Colonic mucosa (tissue), 4 donors: ENCODE results near the gene GPRC5C. TPM values are rescaled to one million over a fixed set of nuclear protein-coding genes. Genes with fewer than 3 reads are reported as not detected.

ENCODE experiments used
- DNase-seq: peaks from one replicate; pipeline ENCODE4 v3.0.0-alpha.2; 2020
- H3K27ac ChIP-seq: fragments of 200-600 bp; one replicate; pipeline ENCODE4 v1.8.0; 2021
- H3K27me3 ChIP-seq: fragments of 200-600 bp; one replicate; pipeline ENCODE4 v1.8.0; 2021
- H3K36me3 ChIP-seq: fragments of 200-600 bp; one replicate; pipeline ENCODE4 v1.8.0; 2021
- H3K4me1 ChIP-seq: fragments of 200-600 bp; one replicate; pipeline ENCODE4 v1.8.0; 2021; ENCODE audit warnings: mild to moderate bottlenecking
- H3K4me3 ChIP-seq: fragments of 200-600 bp; one replicate; pipeline ENCODE4 v1.8.0; 2021
- H3K9ac ChIP-seq, 2 donors: one replicate each; pipeline ENCODE4 v1.7.0; 2013; ENCODE audit warnings: control low read depth in 2 of 2, low read depth in 2 of 2, low read length in 2 of 2
- H3K9me3 ChIP-seq: fragments of 200-600 bp; one replicate; pipeline ENCODE4 v1.8.0; 2021
- intact Hi-C: fragments of 100-400 bp; cut with DNase I; formaldehyde crosslinking; loops from one replicate; pipeline ENCODE4 v1.14.1; 2022
- total RNA-seq, 2 donors: library from RNA; stranded (reverse); fragmentation: NEBNext Ultra II Directional in 1 of 2; extraction: Animal tissue kit (Norgen Biotek cat#: 25700) in 1 of 2; gene quantifications; one replicate each; pipeline ENCODE4 v1.2.1, GENCODE V29; 2021
- TF ChIP-seq, protein P1 (sequence below): fragments of 200-600 bp; IDR thresholded peaks from one replicate; pipeline ENCODE4 v1.8.0; 2022; ENCODE audit warnings: antibody characterized with exemption, mild to moderate bottlenecking
- donor health status: healthy.
- donor health status: DM: no; HTN: no; CAD: no.
- donor health status: DM: no; HTN: no; CAD: no.

The GPRC5C gene
- total RNA-seq, 2 donors from 2014 or later: 139 to 193 TPM

GRCh38 chr17:74426551-74427047, 5.3 kb upstream of the GPRC5C start:
- Histone ChIP-seq H3K27ac (peak overlapping the region; percentile 90), H3K9ac (peak overlapping the region in 1 of 2 donors; percentile 73), H3K27me3 (no peaks in the 10 kb centered on the region), H3K4me1 (peaks cover 15% of the 10 kb centered on the region), H3K4me3 (no peak overlapping the region), H3K36me3 (no peaks in the 10 kb centered on the region), H3K9me3 (no peaks in the 10 kb centered on the region)
- TF ChIP-seq, protein P1, sequence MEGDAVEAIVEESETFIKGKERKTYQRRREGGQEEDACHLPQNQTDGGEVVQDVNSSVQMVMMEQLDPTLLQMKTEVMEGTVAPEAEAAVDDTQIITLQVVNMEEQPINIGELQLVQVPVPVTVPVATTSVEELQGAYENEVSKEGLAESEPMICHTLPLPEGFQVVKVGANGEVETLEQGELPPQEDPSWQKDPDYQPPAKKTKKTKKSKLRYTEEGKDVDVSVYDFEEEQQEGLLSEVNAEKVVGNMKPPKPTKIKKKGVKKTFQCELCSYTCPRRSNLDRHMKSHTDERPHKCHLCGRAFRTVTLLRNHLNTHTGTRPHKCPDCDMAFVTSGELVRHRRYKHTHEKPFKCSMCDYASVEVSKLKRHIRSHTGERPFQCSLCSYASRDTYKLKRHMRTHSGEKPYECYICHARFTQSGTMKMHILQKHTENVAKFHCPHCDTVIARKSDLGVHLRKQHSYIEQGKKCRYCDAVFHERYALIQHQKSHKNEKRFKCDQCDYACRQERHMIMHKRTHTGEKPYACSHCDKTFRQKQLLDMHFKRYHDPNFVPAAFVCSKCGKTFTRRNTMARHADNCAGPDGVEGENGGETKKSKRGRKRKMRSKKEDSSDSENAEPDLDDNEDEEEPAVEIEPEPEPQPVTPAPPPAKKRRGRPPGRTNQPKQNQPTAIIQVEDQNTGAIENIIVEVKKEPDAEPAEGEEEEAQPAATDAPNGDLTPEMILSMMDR: no peak
- DNase-seq: no peak
- intact Hi-C loops: no loop called here

DNA sequence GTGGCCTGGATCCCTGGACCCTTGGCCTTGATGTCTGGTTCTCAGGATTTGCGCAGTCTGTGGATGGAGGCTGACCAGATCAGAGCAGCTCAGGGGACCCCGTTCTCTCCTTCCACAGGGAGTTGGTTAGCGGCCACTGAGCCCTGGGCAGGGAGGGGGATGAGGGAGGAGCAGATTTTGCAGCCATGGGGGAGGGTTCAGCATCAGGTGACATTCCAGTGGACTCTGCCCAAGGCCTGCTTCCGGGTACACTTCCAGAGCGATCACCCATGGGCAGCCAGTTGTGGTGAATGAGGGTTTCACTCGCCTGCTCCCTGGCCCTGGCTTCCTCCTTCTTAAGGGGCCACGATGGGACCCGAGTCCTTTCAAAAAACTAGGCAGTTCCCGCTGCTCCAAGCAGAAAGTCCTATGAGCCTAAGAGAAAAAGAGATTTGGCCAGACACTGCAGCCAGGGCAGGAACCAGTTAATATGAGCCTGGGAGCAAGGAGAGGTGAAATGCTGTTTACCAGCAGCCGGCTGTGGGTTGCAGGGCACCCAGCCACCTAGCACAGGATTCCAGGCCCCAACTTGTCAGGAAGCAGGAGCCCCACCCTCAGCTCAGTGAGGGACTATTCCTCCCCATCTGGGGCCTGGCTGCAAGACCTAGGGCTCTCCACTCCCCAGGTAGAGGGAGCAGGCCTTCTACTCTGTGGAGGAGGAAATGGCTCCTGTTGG, 4.7 kb upstream of the GPRC5C start:
- Histone ChIP-seq H3K36me3 (no peaks in the 10 kb centered on the region), H3K4me3 (no peak overlapping the region), H3K9me3 (no peaks in the 10 kb centered on the region), H3K27ac (peak overlapping the region; percentile 90), H3K4me1 (peaks cover 15% of the 10 kb centered on the region), H3K27me3 (no peaks in the 10 kb centered on the region), H3K9ac (peak overlapping the region in 1 of 2 donors; percentile 73)
- intact Hi-C loops: no loop called here
- DNase-seq: peak; percentile 91
- TF ChIP-seq, protein P1: no peak

- Histone ChIP-seq H3K9ac (peak overlapping the region in 1 of 2 donors; percentile 73), H3K36me3 (no peaks in the 10 kb centered on the region), H3K27me3 (no peaks in the 10 kb centered on the region), H3K4me1 (peaks cover 15% of the 10 kb centered on the region), H3K4me3 (no peak overlapping the region), H3K9me3 (no peaks in the 10 kb centered on the region), H3K27ac (peak overlapping the region; percentile 90)
- TF ChIP-seq, protein P1: no peak
- DNase-seq: no peak
- intact Hi-C loops: no loop called here
These were observed 4.1 kb upstream of the GPRC5C start for GRCh38 chr17:74427763-74428153.

DNA sequence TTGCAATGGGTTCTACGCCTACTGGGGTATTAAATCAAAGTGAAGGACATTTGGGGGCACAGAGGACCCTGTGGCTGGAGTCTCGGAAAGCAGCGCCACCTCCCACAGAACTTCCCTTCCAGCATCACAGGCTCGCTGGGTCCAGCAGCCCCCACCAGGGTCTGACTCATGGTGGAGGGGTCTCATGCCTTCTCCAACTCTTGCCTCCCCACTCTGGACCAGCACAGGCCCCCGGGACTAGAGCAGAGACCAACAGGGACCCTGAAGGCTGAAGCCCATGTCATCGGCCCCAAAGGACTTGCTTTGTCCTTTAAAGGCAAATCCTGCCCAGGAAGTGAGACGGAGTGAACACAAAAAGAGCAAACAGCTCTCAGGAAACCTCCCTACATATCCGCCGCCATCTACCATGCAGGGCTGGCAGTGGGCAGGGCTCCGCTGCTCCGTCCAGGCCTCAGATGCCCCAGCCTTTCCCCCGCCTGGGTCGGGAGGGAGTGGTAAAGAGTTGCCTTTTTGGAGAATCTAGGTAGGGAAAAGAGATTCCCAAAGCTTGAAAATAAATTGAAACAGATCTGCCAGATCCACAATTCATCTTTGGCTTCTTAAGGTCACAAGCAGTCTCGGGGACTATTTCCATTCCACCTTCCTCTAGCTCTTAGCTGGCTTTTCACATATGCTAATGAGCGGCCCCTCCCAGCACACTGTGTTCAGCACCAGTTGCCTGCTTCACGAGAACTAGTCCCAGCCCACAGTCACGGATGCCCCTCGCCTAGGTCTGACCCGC, 2.1 kb upstream of the GPRC5C start:
- DNase-seq: peak; percentile 69
- Histone ChIP-seq H3K9me3 (no peaks in the 10 kb centered on the region), H3K36me3 (no peaks in the 10 kb centered on the region), H3K9ac (peak overlapping the region; percentile 81 to 98), H3K4me1 (peaks cover 19% of the 10 kb centered on the region), H3K27ac (peak overlapping the region; percentile 98), H3K4me3 (peak overlapping the region; percentile 81), H3K27me3 (no peaks in the 10 kb centered on the region)
- intact Hi-C loops: no loop called here
- TF ChIP-seq, protein P1: no peak

DNA sequence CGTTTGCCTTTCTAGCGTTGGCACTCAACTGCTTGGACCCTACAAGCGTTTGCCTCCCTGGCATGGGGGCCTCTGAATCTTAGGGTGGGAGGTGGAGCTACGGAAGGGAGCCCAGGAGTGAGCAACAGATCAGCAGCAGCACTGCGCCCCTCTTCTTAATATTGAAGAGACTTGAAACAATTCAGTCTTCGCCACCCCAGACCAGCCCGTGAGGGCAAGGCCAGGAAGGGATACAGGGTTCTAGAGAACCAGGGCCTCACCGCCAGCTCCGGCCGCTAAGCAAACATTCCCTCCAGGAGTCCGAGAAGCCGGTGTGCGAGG, 1.5 kb upstream of the GPRC5C start:
- H3K9ac ChIP-seq: peak overlapping the region; percentile 81 to 98
- no peak for DNase-seq
- H3K36me3 ChIP-seq: no peaks in the 10 kb centered on the region
- no peaks in the 10 kb centered on the region for H3K9me3 ChIP-seq
- peaks cover 23% of the 10 kb centered on the region for H3K4me1 ChIP-seq
- H3K4me3 ChIP-seq: peak overlapping the region; percentile 81
- peak overlapping the region; percentile 98 for H3K27ac ChIP-seq
- TF ChIP-seq, protein P1: no peak
- intact Hi-C loops: no loop called here
- no peaks in the 10 kb centered on the region for H3K27me3 ChIP-seq
